ENCODE measurements around the gene DTX3. TPM values are rescaled to one million over a fixed set of nuclear protein-coding genes. Genes with fewer than 3 reads are reported as not detected.

Gene DTX3
- polyA plus RNA-seq, 1 donor from 2014 or later = 141 TPM

GRCh38 chr12:57575771-57576612 is 28.6 kb upstream of the DTX3 start:
- Histone ChIP-seq H2AFZ (ENCODE audit: low read depth, low read length) (no peak overlapping the region), H3K27me3 (ENCODE audit: insufficient read depth, low read depth, low read length) (no peaks in the 10 kb centered on the region), H4K20me1 (ENCODE audit: insufficient read depth) (no peaks in the 10 kb centered on the region), H3K4me3 (ENCODE audit: low read length) (no peak overlapping the region), H3K36me3 (ENCODE audit: insufficient read depth, low read length) (peaks cover 20% of the 10 kb centered on the region), H3K79me2 (replicated peaks; ENCODE audit: insufficient read depth, low read length) (no peaks in the 10 kb centered on the region), H3K9me2 (ENCODE audit: insufficient read depth, low read length) (no peaks in the 10 kb centered on the region), H3K9ac (ENCODE audit: low read length) (no peak overlapping the region), H3K4me2 (ENCODE audit: low read length) (no peak overlapping the region), H3K27ac (ENCODE audit: low read length) (no peak overlapping the region), H3F3A (ENCODE audit: insufficient read depth, low read length, poor library complexity, severe bottlenecking) (no peaks in the 10 kb centered on the region), H3K9me3 (ENCODE audit: low read length) (no peaks in the 10 kb centered on the region)
- TF ChIP-seq TAF1 (IDR thresholded peaks at IDR 0.05; ENCODE audit: low read depth) (no peak), MXI1 (conservative IDR thresholded peaks at IDR 0.05; ENCODE audit: poor library complexity, severe bottlenecking) (no peak), EZH2 (IDR thresholded peaks at IDR 0.05; ENCODE audit: borderline replicate concordance, insufficient read depth, low read length, poor library complexity, severe bottlenecking) (no peak)

GRCh38 chr12:57576613-57577160 is 27.9 kb upstream of the DTX3 start:
- TF ChIP-seq POLR2AphosphoS5 (IDR thresholded peaks at IDR 0.05) = no peak
- no peak for TF ChIP-seq CTCF (IDR thresholded peaks at IDR 0.05; ENCODE audit: poor library complexity, severe bottlenecking)
- no peak for TF ChIP-seq SMC3 (conservative IDR thresholded peaks at IDR 0.05; ENCODE audit: poor library complexity)
- TF ChIP-seq RAD21 (conservative IDR thresholded peaks at IDR 0.05) = no peak
- peaks cover 20% of the 10 kb centered on the region for H3K36me3 ChIP-seq (ENCODE audit: insufficient read depth, low read length)
- no peak overlapping the region for H3K27ac ChIP-seq (ENCODE audit: low read length)

GRCh38 chr12:57577981-57578758 is 26.5 kb upstream of the DTX3 start:
- no peaks in the 10 kb centered on the region for H3K27me3 ChIP-seq (ENCODE audit: insufficient read depth, low read depth, low read length)
- no peaks in the 10 kb centered on the region for H3K9me2 ChIP-seq (ENCODE audit: insufficient read depth, low read length)
- no peak overlapping the region for H3K9ac ChIP-seq (ENCODE audit: low read length)
- H3K36me3 ChIP-seq (ENCODE audit: insufficient read depth, low read length) = peaks cover 20% of the 10 kb centered on the region
- H4K20me1 ChIP-seq (ENCODE audit: insufficient read depth) = no peaks in the 10 kb centered on the region
- H3K4me3 ChIP-seq (ENCODE audit: low read length) = no peak overlapping the region
- TF ChIP-seq EZH2 (IDR thresholded peaks at IDR 0.05; ENCODE audit: borderline replicate concordance, insufficient read depth, low read length, poor library complexity, severe bottlenecking) = no peak
- TF ChIP-seq CTCF (IDR thresholded peaks at IDR 0.05; ENCODE audit: poor library complexity, severe bottlenecking) = no peak
- no peak for TF ChIP-seq POLR2AphosphoS5 (IDR thresholded peaks at IDR 0.05)
- TF ChIP-seq REST (IDR thresholded peaks at IDR 0.05; ENCODE audit: borderline replicate concordance) = no peak
- no peak for TF ChIP-seq RAD21 (conservative IDR thresholded peaks at IDR 0.05)
- TF ChIP-seq EP300 (conservative IDR thresholded peaks at IDR 0.05; ENCODE audit: poor library complexity, severe bottlenecking) = no peak
- TF ChIP-seq TAF1 (IDR thresholded peaks at IDR 0.05; ENCODE audit: low read depth) = no peak
- TF ChIP-seq SMC3 (conservative IDR thresholded peaks at IDR 0.05; ENCODE audit: poor library complexity) = no peak
- TF ChIP-seq MXI1 (conservative IDR thresholded peaks at IDR 0.05; ENCODE audit: poor library complexity, severe bottlenecking) = no peak
- no peak overlapping the region for H2AFZ ChIP-seq (ENCODE audit: low read depth, low read length)
- H3K4me2 ChIP-seq (ENCODE audit: low read length) = no peak overlapping the region
- H3K27ac ChIP-seq (ENCODE audit: low read length) = no peak overlapping the region
- H3K9me3 ChIP-seq (ENCODE audit: low read length) = no peaks in the 10 kb centered on the region
- no peaks in the 10 kb centered on the region for H3F3A ChIP-seq (ENCODE audit: insufficient read depth, low read length, poor library complexity, severe bottlenecking)
- no peaks in the 10 kb centered on the region for H3K79me2 ChIP-seq (replicated peaks; ENCODE audit: insufficient read depth, low read length)

More at GRCh38 chr12:57576613-57577160, 27.9 kb upstream of the DTX3 start:
- H3K27me3 ChIP-seq (ENCODE audit: insufficient read depth, low read depth, low read length) = no peaks in the 10 kb centered on the region
- no peaks in the 10 kb centered on the region for H4K20me1 ChIP-seq (ENCODE audit: insufficient read depth)
- no peak overlapping the region for H3K4me3 ChIP-seq (ENCODE audit: low read length)
- H2AFZ ChIP-seq (ENCODE audit: low read depth, low read length) = no peak overlapping the region
- H3F3A ChIP-seq (ENCODE audit: insufficient read depth, low read length, poor library complexity, severe bottlenecking) = no peaks in the 10 kb centered on the region
- H3K4me2 ChIP-seq (ENCODE audit: low read length) = no peak overlapping the region
- no peak overlapping the region for H3K9ac ChIP-seq (ENCODE audit: low read length)
- H3K79me2 ChIP-seq (replicated peaks; ENCODE audit: insufficient read depth, low read length) = no peaks in the 10 kb centered on the region
- H3K9me2 ChIP-seq (ENCODE audit: insufficient read depth, low read length) = no peaks in the 10 kb centered on the region
- no peaks in the 10 kb centered on the region for H3K9me3 ChIP-seq (ENCODE audit: low read length)
